ENCODE measurements around the gene ITPK1.
"Not testable (repeated sequence)": the region's sequence is repeated elsewhere in the genome, so short reads cannot be mapped to it uniquely, and the experiment has no call there.

DNA sequence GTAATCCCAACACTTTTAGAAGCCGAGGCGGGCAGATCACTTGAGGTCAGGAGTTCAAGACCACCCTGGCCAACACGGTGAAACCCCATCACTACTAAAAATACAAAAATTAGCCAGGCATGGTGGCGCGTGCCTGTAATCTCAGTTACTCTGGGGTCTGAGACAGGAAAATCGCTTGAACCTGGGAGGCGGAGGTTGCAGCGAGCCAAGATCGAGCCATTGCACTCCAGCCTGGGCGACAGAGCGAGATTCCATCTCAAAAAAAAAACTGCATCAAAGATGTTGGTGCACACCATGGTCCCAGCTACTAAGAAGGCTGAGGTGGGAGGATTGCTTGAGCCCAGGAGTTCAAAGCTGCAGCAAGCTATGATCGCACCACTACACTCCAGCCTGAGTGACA, 53.7 kb downstream of the ITPK1 start:
- TF ChIP-seq, protein P1, sequence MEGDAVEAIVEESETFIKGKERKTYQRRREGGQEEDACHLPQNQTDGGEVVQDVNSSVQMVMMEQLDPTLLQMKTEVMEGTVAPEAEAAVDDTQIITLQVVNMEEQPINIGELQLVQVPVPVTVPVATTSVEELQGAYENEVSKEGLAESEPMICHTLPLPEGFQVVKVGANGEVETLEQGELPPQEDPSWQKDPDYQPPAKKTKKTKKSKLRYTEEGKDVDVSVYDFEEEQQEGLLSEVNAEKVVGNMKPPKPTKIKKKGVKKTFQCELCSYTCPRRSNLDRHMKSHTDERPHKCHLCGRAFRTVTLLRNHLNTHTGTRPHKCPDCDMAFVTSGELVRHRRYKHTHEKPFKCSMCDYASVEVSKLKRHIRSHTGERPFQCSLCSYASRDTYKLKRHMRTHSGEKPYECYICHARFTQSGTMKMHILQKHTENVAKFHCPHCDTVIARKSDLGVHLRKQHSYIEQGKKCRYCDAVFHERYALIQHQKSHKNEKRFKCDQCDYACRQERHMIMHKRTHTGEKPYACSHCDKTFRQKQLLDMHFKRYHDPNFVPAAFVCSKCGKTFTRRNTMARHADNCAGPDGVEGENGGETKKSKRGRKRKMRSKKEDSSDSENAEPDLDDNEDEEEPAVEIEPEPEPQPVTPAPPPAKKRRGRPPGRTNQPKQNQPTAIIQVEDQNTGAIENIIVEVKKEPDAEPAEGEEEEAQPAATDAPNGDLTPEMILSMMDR (conservative IDR thresholded peaks at IDR 0.05) = not testable (repeated sequence)
- not testable (repeated sequence) for TF ChIP-seq ZFX (IDR thresholded peaks at IDR 0.05)
